ENCODE data around the gene MCM3AP. TPM values are rescaled to one million over a fixed set of nuclear protein-coding genes. Genes with fewer than 3 reads are reported as not detected.

Gene MCM3AP
- total and polyA plus RNA-seq, 5 donors: 26.0 to 62.1 (median 59.5) TPM

GRCh38 chr21:46253610-46254124 is 31.7 kb downstream of the MCM3AP start:
- Histone ChIP-seq H3K27ac (ENCODE audit: low read length) (no peak overlapping the region), H3K4me3 (ENCODE audit: low read length) (no peak overlapping the region), H3K27me3 (ENCODE audit: control insufficient read depth, insufficient read depth) (no peaks in the 10 kb centered on the region), H3K4me1 (ENCODE audit: control insufficient read depth, insufficient read depth, low read length) (no peaks in the 10 kb centered on the region), H3K9me3 (ENCODE audit: control insufficient read depth, low read length) (no peaks in the 10 kb centered on the region)
- WGBS: 63% methylated on average over 8 of the region's 8 CpGs
- no peak for ATAC-seq
- intact Hi-C loops (cut with DNase I): no loop called here
- no peak for DNase-seq

GRCh38 chr21:46252840-46253239 is 32.6 kb downstream of the MCM3AP start:
- ATAC-seq (no peak), DNase-seq (no peak)
- Histone ChIP-seq H3K9me3 (ENCODE audit: control insufficient read depth, low read length) (no peaks in the 10 kb centered on the region), H3K4me3 (ENCODE audit: low read length) (no peak overlapping the region), H3K27me3 (ENCODE audit: control insufficient read depth, insufficient read depth) (no peaks in the 10 kb centered on the region), H3K27ac (ENCODE audit: low read length) (no peak overlapping the region), H3K4me1 (ENCODE audit: control insufficient read depth, insufficient read depth, low read length) (no peaks in the 10 kb centered on the region)
- WGBS: 90% methylated on average over 4 of the region's 4 CpGs
- intact Hi-C loops (cut with DNase I): no loop called here

GRCh38 chr21:46250146-46250725 is 35.2 kb downstream of the MCM3AP start:
- Histone ChIP-seq H3K27ac (ENCODE audit: low read length) (no peak overlapping the region), H3K4me1 (ENCODE audit: control insufficient read depth, insufficient read depth, low read length) (no peaks in the 10 kb centered on the region), H3K4me3 (ENCODE audit: low read length) (no peak overlapping the region), H3K27me3 (ENCODE audit: control insufficient read depth, insufficient read depth) (no peaks in the 10 kb centered on the region), H3K9me3 (ENCODE audit: control insufficient read depth, low read length) (no peaks in the 10 kb centered on the region)
- DNase-seq (no peak), ATAC-seq (no peak)
- WGBS: 90% methylated on average over 6 of the region's 6 CpGs
- intact Hi-C loops (cut with DNase I): no loop called here

GRCh38 chr21:46248827-46249226 is 36.6 kb downstream of the MCM3AP start:
- WGBS: 94% methylated on average over 2 of the region's 2 CpGs
- Histone ChIP-seq H3K9me3 (ENCODE audit: control insufficient read depth, low read length) (no peaks in the 10 kb centered on the region), H3K27me3 (ENCODE audit: control insufficient read depth, insufficient read depth) (no peaks in the 10 kb centered on the region), H3K27ac (ENCODE audit: low read length) (no peak overlapping the region), H3K4me1 (ENCODE audit: control insufficient read depth, insufficient read depth, low read length) (no peaks in the 10 kb centered on the region), H3K4me3 (ENCODE audit: low read length) (no peak overlapping the region)
- no peak for ATAC-seq
- no peak for DNase-seq
- intact Hi-C loops (cut with DNase I): no loop called here

GRCh38 chr21:46248422-46248782 is 37.0 kb downstream of the MCM3AP start:
- no peaks in the 10 kb centered on the region for H3K27me3 ChIP-seq (ENCODE audit: control insufficient read depth, insufficient read depth)
- intact Hi-C loops (cut with DNase I): no loop called here
- ATAC-seq: no peak
- H3K9me3 ChIP-seq (ENCODE audit: control insufficient read depth, low read length): no peaks in the 10 kb centered on the region
- 86% methylated on average over 1 of the region's 1 CpG for WGBS
- H3K27ac ChIP-seq (ENCODE audit: low read length): no peak overlapping the region
- no peaks in the 10 kb centered on the region for H3K4me1 ChIP-seq (ENCODE audit: control insufficient read depth, insufficient read depth, low read length)
- DNase-seq: no peak
- no peak overlapping the region for H3K4me3 ChIP-seq (ENCODE audit: low read length)

GRCh38 chr21:46247699-46248421 is 37.6 kb downstream of the MCM3AP start:
- no peaks in the 10 kb centered on the region for H3K9me3 ChIP-seq (ENCODE audit: control insufficient read depth, low read length)
- intact Hi-C loops (cut with DNase I): no loop called here
- 97% methylated on average over 3 of the region's 3 CpGs for WGBS
- no peak for DNase-seq
- H3K4me3 ChIP-seq (ENCODE audit: low read length): no peak overlapping the region
- H3K4me1 ChIP-seq (ENCODE audit: control insufficient read depth, insufficient read depth, low read length): no peaks in the 10 kb centered on the region
- no peaks in the 10 kb centered on the region for H3K27me3 ChIP-seq (ENCODE audit: control insufficient read depth, insufficient read depth)
- ATAC-seq: no peak
- no peak overlapping the region for H3K27ac ChIP-seq (ENCODE audit: low read length)

GRCh38 chr21:46246345-46246744 is 39.1 kb downstream of the MCM3AP start:
- Histone ChIP-seq H3K4me1 (ENCODE audit: control insufficient read depth, insufficient read depth, low read length) (no peaks in the 10 kb centered on the region), H3K4me3 (ENCODE audit: low read length) (no peak overlapping the region), H3K27me3 (ENCODE audit: control insufficient read depth, insufficient read depth) (no peaks in the 10 kb centered on the region), H3K27ac (ENCODE audit: low read length) (no peak overlapping the region), H3K9me3 (ENCODE audit: control insufficient read depth, low read length) (no peaks in the 10 kb centered on the region)
- ATAC-seq (no peak), DNase-seq (no peak)
- intact Hi-C loops (cut with DNase I): no loop called here
- 83% methylated on average over 6 of the region's 6 CpGs for WGBS

GRCh38 chr21:46245213-46245915 is 40.0 kb downstream of the MCM3AP start:
- ATAC-seq (peak in 1 of 2 donors; percentile 36), DNase-seq (no peak)
- H3K9me3 ChIP-seq (ENCODE audit: control insufficient read depth, low read length): no peaks in the 10 kb centered on the region
- H3K4me3 ChIP-seq (ENCODE audit: low read length): no peak overlapping the region
- 96% methylated on average over 3 of the region's 3 CpGs for WGBS
- H3K27ac ChIP-seq (ENCODE audit: low read length): no peak overlapping the region
- intact Hi-C loops (cut with DNase I): no loop called here
- H3K27me3 ChIP-seq (ENCODE audit: control insufficient read depth, insufficient read depth): no peaks in the 10 kb centered on the region
- H3K4me1 ChIP-seq (ENCODE audit: control insufficient read depth, insufficient read depth, low read length): no peaks in the 10 kb centered on the region

GRCh38 chr21:46244602-46245001 is 40.8 kb downstream of the MCM3AP start:
- no peak for DNase-seq
- no peaks in the 10 kb centered on the region for H3K4me1 ChIP-seq (ENCODE audit: control insufficient read depth, insufficient read depth, low read length)
- intact Hi-C loops (cut with DNase I): no loop called here
- no peak for ATAC-seq
- H3K27ac ChIP-seq (ENCODE audit: low read length): no peak overlapping the region
- H3K9me3 ChIP-seq (ENCODE audit: control insufficient read depth, low read length): no peaks in the 10 kb centered on the region
- 89% methylated on average over 8 of the region's 8 CpGs for WGBS
- no peak overlapping the region for H3K4me3 ChIP-seq (ENCODE audit: low read length)
- no peaks in the 10 kb centered on the region for H3K27me3 ChIP-seq (ENCODE audit: control insufficient read depth, insufficient read depth)

- 93% methylated on average over 3 of the region's 3 CpGs for WGBS
- Histone ChIP-seq H3K27ac (ENCODE audit: low read length) (no peak overlapping the region), H3K4me1 (ENCODE audit: control insufficient read depth, insufficient read depth, low read length) (no peaks in the 10 kb centered on the region), H3K4me3 (ENCODE audit: low read length) (no peak overlapping the region), H3K27me3 (ENCODE audit: control insufficient read depth, insufficient read depth) (no peaks in the 10 kb centered on the region), H3K9me3 (ENCODE audit: control insufficient read depth, low read length) (no peaks in the 10 kb centered on the region)
- no peak for DNase-seq
- intact Hi-C loops (cut with DNase I): no loop called here
- no peak for ATAC-seq
These were observed 41.5 kb downstream of the MCM3AP start for GRCh38 chr21:46243960-46244361.

GRCh38 chr21:46243325-46243724 is 42.1 kb downstream of the MCM3AP start:
- Histone ChIP-seq H3K9me3 (ENCODE audit: control insufficient read depth, low read length) (no peaks in the 10 kb centered on the region), H3K4me1 (ENCODE audit: control insufficient read depth, insufficient read depth, low read length) (no peaks in the 10 kb centered on the region), H3K4me3 (ENCODE audit: low read length) (no peak overlapping the region), H3K27me3 (ENCODE audit: control insufficient read depth, insufficient read depth) (no peaks in the 10 kb centered on the region), H3K27ac (ENCODE audit: low read length) (no peak overlapping the region)
- ATAC-seq (no peak), DNase-seq (no peak)
- WGBS: 83% methylated on average over 8 of the region's 8 CpGs
- intact Hi-C loops (cut with DNase I): no loop called here

Data from right cardiac atrium (tissue), 5 donors.